Kidney tubule cell (primary cell): ENCODE measurements around the gene RAB37.
A peak's percentile ranks its signal among the peaks of the same experiment; 100 is the strongest.

ENCODE experiments used
- DNase-seq: peaks from one replicate; pipeline ENCODE4 v3.0.0-alpha.2; 2018; ENCODE audit warnings: low spot score

RAB37 gene

GRCh38 chr17:74763565-74764387, 26.7 kb downstream of the RAB37 start:
- DNase-seq: no peak

GRCh38 chr17:74764751-74765286, 27.8 kb downstream of the RAB37 start:
- no peak for DNase-seq

GRCh38 chr17:74766413-74766812, 29.4 kb downstream of the RAB37 start:
- no peak for DNase-seq

DNA sequence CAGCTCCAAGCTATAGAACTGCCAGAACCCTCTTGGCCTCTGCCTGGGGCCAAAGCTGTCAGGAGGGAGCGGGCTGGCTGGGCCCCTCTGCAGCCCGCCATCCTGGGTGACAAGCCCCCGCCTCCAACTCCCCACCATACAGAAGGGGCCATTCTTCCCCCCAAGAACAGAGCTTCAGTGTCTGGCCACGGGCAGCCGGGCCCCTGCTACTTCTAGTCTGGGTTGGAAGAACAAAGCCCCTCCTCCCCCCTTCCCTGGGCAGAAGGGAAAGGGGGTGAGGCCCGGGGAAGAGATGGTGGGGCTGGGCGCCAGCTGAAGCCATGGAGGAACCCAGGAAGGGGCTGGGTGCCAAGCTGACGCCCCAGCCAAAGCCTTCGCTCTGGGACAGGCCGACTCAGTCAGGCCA, 30.1 kb downstream of the RAB37 start:
- no peak for DNase-seq

- DNase-seq: peak; percentile 89
Measured at GRCh38 chr17:74768069-74768762, 31.2 kb downstream of the RAB37 start.

DNA sequence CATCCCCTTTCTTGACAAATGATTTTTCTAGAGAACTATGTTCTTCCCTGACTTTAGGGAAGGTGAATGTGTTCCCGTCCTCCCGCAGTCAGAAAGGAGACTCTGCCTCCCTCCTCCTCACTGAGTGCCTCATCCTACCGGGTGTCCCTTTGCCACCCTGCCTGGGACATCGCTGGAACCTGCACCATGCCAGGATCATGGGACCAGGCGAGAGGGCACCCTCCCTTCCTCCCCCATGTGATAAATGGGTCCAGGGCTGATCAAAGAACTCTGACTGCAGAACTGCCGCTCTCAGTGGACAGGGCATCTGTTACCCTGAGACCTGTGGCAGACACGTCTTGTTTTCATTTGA, 31.7 kb downstream of the RAB37 start:
- DNase-seq: no peak

GRCh38 chr17:74769266-74769855, 32.3 kb downstream of the RAB37 start:
- DNase-seq: no peak

DNA sequence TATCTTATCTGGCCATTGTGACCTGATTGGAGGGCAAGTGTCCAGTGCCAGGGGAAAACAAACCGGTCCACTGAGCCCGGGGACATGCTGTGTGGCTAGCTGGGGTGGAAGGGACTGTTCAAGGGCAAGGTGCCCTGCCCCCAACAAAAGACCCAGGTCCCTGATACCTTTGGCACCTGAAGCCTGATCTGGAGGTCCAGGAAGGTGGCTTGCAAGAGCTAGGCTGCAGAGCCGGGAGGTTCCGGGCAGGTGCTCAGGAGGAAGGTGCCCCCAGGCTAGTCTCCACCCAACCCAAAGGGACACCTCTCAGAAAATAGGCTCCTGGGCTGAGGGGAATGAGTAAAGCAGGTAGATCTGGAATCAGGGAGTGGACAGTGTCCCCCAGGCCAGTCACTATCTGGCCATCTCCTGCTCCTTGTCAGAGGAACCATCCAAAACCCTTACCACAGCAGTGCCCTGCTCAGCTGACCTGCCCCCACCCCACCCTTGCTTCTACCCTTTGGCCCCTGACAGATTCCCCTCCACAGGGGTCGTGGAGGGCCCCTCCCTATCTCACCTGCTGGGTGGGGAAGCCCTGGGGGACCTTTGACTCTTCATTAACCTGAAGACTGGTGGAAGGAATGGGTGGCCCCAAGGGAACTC, 32.9 kb downstream of the RAB37 start:
- DNase-seq: no peak

GRCh38 chr17:74770498-74771318, 33.7 kb downstream of the RAB37 start:
- DNase-seq: peak; percentile 75

DNA sequence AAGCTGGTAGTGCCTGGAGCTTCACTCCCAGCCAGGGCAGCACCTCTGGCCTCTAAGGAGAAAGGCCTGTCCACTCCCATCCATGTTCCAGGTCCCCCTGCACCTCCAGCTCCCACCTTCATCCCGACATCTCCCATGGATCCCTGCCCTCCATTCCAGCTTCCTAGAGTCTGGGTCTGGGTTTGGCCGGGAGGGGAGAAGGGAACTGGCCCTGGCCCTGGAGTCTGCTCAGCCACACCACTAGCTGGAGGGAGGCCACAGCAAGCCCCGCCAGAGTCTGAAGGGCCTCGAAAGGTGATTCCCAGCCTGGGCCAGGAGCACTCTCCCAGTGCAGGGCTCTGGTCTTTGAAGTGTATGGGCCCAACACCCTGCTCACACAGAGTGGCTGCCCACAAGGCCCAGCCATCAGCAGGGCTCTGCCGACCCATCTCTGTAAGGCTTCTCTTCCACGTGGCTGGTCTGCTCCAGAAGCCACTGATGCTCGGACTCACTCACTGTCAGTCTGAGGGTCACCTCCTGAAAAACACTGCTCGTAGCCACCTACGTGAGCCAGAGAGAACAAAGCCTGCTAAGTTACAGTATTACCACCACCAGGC, 34.4 kb downstream of the RAB37 start:
- no peak for DNase-seq

GRCh38 chr17:74772053-74772452, 35.0 kb downstream of the RAB37 start:
- no peak for DNase-seq

DNA sequence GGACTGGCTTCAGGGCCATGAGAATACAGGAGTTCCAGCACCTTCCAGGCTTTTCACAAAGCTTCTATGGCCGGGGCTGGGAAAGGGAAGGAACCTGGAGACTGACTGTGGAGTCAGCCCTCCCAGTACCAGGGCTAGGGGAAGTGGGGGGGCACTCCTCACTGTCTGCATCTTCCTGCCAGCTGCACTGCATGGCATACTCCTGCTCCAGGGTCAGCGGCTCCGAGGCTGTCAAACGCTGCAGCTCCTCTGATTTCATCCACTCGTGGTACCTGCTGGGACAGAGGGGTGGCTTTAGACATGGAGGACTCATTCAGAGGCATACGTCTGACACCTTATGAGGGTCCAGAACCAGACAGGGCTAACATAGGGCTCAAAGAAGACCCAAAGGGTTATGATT, 36.4 kb downstream of the RAB37 start:
- DNase-seq: no peak

DNA sequence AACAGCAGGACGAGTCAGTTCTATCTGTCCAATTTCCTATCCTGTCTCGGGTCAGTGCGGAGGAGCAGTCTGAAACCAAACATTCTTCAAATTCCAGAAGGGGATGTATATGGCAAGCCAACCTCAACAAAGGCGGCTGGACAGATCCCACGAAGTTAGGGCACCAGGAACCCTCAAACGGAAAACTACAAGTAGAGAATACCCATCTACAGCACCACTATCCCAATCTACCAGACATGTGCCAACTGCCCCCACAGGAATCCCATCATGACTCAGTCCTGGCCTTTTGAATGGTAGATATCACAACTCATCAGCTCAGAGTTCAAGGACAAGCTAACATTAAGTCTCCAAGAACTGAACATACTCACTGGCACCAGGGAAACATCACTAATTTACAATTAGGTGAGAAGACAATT, 36.8 kb downstream of the RAB37 start:
- peak; percentile 40 for DNase-seq

DNA sequence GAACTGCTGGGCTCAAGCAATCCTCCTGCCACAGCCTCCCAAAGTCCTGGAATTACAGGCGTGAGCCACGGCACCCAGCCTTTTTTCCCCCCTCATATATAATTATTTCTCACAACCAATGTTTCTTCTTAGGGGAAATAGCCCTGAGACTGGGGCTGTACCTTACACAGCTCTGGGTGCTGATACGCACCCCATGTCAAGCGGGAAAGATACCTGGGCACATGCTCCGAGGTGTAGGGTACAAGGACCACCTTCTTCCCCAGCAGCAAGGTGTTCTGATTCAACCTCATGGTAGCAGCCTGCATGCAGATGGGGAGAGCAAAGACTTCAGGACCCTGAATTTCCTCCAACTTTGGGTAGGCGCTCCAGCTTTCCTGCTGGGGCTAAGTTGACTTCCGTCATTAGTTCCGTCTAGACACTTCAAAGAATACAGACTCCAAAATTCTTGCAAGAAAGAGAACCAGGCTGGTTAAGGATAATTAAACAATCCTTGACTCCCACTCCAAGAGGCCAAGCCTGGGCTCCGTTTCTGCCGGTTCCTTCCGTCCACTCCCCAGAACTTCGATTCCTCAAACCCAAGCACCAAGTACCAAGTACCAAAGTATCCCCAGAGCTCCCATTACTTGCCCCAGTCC, 38.5 kb downstream of the RAB37 start:
- DNase-seq: peak; percentile 17

- peak; percentile 96 for DNase-seq
Measured at GRCh38 chr17:74776044-74776962, 39.2 kb downstream of the RAB37 start, which contains the start of gene NAT9. TSS of gene NAT9 (minus strand) at chr17:74776345. CDS start at chr17:74775698, 647 bp downstream.

DNA sequence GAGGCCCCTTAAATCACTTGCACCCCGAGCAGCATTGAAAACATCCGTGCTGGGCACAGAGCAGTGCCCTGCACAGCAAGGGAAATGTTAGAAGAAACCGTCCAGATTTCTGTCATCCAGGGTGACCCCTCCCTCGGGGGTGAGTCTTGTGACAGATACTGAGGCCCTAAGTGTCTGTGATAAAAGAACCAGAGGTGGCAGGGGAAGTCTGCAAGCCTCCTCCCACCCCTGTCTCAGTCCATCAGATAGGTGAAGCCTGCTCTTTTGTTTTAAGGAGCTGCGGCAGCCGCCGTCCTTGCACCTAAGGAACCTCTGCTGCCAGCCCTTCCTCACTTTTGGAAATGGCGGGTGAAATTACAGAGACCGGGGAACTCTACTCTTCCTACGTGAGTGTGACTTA, 39.9 kb downstream of the RAB37 start:
- no peak for DNase-seq

- DNase-seq: no peak
Measured at GRCh38 chr17:74777901-74778515, 41.0 kb downstream of the RAB37 start.

DNA sequence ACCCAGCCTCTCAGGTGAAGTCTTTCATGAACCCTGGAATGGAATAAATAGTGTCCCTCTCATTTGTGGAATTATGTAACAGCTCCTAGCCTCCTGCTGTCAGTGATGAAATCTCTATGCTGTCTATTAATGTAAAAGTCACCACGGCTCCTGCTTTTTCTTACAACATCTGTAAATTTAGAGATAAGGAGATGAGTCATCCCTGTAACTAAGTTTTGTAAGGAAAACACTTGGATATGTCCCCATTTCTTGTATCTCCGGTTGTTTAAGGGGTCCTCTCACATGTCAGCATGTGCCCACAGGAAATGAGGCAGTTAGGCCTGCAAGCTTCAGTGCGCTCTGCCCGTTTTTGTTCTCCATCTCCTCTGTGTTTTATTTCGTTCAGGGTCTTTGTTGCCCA, 41.9 kb downstream of the RAB37 start:
- DNase-seq: no peak

DNA sequence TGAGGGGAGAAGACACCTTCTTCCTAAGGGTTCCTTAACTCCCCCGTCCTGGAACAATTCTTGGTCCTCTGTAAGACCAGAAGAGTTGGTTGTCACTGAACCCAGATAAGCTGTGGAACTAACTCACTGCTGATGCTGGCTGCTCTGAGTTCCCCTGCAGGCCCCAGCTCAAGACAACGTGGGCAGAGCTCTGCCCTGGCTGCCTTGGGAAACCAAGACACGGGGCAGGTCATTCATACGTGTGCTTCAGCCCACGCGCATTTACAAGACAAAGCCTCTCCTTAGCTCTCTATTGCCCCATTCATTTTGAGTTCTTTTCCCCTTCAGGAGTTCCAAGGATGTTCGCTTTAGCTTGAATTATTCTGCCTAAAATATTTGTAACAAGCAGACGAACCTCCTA, 42.4 kb downstream of the RAB37 start:
- no peak for DNase-seq
